Endometrium (tissue), 2 donors: Measurements from ENCODE around the gene NRCAM.

Experiments
- FAIRE-seq: peaks from 2 replicates; lab custom pipeline; 2012; peaks lifted over from hg19 to GRCh38; lab: Jason Lieb, UNC
- donor health status: control.
- donor health status: control.

NRCAM gene

DNA sequence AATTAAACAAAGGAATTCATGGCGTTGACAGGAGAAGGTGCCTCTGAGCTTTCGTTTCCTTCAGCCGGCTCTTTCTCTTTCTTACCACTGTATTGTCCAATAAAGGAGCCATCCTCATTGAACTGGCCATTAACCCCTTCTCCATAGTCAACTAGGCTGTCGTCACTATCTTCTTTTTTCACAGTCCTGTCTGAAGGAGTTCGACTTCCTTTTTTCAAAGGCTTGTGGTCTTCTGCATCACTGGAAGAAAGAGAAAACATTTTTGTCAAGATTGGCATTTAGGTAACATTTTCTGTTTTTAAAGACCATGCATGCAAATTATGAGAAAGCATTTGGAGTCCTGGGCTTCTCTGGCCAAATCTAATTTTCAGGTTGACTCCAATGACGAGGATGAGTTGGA lies 306.3 kb downstream of the NRCAM start:
- no peak for FAIRE-seq

DNA sequence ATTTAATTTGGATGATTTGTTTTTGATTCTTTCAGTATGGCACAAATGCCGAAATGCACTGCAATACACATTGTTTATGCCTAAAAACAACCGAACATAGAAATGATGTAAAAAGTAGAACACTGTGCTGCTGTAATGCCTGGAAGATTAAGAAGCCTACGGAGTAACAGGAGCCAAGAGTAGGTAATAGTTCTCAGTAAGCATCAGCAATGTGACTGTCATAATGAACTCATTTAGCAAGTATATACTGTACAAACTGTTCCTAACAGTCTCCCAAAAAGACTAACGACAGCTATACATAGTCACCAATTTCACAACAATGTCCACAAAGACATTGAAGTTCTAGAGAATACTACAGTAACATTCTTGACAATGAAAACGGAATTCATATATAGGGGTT lies 307.1 kb downstream of the NRCAM start:
- FAIRE-seq: no peak

DNA sequence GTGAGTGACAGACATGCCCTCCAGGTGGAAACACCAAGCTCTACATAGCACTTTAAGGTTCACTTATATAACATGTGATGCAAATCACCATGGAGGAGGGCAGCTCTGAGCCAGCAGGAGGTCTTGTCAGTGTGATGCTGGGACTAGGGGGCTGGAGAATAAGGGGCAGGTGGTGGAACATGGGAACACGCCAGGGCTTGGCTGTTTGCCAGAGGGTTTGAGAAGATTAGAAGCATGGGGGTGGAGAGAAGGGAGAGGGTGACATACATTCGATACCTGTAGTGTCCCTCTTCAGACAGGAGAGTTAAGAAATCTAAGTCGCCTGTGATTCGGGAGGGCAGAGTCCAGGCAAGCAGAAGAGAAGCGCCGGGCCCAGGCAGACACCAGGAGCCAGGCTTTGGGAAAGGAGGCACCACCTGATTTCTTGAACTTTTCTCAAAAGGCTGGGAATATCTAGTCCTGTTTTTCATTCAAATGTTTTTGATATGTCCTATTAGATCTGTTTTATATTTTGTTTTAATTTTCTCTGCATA lies 309.1 kb downstream of the NRCAM start:
- no peak for FAIRE-seq

DNA sequence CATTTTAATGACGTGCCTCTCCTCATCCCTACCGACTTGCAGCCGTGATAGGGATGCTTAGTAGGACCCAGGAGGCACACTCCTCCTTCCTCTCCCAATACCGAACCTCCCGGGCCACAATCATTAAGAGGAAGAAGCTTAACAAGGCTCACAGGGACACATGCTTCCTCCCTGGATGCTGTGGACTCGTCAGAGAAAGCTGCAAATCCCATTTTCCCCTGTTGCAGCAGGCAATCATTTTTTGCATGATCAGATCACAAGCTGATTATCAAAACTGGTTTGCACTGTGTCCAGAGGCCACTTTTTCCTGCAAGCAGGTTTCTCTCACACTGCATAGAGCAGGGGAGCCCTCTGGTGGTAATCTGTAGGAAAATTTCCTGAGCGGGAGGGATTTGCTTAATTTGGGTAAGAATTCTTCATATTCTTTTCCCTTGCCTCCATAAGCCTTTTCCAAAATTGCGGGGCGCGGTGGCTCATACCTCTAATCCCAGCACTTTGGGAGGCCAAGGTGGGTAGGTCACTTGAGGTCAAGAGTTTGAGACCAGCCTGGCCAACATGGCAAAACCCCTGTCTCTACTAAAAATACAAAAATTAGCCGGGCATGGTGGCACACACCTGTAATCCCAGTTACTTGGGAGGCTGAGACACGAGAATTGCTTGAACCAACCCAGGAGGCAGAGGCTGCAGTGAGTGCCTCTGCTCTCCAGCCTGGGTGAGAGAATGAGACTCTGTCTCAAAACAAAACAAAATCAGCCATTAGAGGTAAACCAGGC lies 310.0 kb downstream of the NRCAM start:
- FAIRE-seq: peak; percentile 37

DNA sequence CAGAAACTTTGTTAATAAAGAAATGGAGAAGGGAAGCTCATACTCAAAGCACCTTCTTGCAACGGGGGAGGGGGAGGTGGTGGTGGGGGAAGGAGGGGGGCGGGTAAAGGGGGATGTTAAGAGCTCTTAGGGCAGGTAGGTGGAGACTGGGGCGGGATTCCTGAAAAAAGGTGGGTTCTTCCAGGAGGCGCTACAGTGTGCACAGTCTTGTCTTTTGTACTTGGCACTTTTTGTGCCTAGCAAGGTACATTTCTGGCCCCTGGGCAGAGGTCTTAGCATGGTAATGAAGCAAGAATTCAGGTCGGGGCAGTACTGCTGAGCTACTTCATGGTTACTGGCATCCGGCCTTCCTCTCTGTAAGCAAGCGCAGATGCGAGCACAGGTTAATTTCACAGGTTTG lies 310.8 kb downstream of the NRCAM start:
- no peak for FAIRE-seq

DNA sequence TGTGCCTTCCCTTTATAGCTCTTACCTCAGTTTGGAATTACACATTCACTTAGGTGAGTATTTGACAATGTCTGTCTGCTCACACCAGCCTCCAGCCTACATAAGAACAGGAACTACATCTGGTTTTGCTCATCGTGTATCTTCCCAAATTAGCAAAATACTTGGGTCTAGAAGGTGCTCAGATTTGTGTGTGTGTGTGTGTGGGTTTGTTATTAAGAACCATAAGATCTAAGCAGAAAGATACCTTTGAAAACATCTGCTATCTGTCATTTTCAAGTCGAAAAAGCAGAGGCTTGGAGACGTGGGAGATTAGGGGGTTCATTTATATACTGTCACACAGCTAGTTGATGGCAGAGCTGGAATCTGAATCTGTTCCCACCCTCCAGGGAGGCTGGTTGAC lies 311.3 kb downstream of the NRCAM start:
- FAIRE-seq: no peak

DNA sequence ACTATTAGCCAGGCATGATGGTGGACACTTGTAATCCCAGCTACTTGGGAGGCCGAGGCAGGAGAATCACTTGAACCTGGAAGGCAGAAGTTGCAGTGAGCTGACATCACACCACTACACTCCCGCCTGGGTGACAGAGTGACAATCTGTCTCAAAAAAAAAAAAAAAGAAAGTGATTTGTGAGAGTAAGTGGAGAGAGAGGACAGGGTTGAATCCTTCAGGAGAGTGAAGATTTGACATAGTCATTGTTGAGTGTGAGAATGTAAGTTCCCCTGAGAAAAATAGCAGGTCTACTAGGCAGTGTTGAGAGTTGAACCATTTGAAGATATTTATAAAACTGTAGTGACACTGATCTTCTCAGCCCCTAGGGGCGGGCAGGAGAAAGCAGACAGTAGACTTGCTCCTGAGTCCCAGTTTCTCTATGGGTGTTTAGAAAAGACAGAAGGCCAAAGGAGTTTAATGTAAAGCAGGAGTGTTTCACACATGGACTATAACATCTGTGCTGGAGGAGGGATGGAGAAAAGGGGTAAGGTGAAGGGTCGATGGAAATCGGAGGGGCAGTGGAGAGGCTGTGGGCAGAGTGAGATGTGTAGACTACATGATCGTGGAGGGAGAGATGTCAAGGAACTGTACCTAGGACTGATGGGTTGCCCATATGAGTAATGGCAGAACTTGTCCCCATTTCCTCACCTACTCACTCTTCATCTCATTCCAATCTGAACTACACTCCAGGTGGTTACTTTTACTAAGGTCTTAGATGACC lies 312.4 kb downstream of the NRCAM start:
- FAIRE-seq: no peak

DNA sequence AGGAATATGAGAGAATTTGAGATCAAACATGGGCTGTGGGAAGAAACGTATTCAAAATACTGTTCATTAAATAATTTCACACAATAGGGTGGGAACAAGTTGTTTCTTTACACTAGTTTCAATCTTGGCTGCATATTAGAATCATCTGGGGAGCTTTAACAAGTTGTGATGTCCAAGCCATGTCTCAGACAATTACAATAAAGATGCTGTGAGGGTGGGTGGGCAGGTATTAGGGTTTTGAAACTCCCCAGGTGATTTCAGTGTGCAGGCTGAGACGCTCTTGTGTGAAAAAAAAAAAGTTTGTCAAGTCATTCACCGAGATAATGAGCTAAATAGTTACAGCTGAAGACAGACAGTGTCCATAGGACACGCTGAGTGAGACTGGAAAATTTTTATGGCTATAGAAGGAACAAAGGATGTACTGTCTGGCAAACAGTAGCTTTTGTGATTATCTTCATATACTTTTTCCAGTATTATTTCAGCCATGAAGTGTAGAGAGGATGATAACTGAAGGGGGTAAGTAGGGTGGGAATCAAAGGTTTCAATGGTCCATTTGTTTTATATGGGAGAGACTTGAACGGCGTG lies 313.5 kb downstream of the NRCAM start:
- FAIRE-seq: no peak

DNA sequence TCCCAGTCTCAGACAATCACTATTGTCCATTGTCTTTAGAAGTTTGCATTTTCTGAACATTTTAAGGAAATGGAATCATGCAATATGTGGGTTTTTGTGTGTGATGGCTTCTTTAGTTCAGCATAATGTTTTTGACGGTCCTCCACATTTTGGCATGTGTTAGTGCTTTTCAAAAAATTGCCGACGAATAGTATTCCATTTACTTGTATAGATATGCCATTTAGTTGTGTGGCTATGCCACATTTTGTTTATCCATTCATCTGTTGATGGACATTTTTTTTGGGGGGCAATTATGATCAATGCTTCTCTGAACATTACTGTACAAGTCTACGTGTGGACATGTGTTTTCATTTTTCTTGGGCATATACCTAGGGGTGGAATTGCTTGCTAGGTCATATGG lies 314.1 kb downstream of the NRCAM start:
- FAIRE-seq: no peak

DNA sequence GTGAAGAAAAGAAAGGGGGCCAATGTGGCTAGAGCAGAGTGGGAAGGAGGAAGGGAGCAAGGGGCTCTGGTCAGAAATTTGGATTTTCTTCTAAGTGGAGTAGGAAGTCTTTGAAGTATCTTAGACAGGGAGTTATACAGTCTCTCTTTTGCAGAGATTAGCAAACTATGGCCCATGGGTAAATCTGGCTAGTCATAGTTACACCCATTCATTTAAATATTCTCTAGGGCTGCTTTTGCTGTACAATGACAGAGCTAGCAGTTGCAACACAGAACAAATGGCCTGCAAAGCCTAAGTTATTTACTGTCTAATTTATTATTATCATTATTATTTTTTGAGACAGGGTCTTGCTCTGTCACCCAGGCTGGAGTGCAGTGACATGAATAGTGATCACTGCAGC lies 315.6 kb downstream of the NRCAM start:
- FAIRE-seq: no peak

DNA sequence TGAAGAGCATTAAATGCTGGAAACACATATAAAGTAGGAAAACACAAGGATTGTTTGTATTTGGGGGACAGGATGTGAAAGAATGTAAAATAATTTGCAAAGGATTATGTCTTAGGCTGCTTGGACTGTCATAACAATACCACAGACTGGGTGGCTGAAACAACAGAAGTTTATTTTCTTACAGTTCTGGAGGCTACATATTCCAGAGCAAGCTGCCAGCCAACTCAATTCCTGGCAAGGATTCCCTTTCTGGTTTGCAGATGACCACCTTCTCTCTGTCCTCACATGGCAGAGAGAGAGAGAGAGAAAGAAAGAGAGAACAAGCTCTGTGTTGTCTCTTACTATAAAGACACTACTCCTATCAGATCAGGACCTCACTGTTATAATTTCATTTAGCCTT lies 317.3 kb downstream of the NRCAM start:
- no peak for FAIRE-seq

DNA sequence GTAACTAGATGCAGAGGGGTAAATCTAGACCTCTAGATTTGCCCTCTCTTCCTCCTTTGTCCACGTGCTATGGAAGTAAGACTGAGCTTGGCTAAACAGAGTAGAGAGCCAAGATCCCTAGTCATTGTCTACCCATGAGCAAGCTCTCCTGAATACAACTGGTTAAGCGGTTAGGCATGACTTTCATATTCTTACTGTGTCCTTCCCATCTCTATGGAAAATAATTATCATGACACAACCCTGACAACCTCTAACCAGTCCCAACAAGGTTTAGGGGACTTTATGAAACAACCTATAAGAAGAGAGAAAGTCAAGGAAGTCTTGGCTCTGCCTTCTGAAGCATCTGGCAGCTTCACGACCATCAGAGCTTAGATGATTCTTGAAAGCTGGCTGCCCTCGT lies 318.2 kb downstream of the NRCAM start:
- no peak for FAIRE-seq

DNA sequence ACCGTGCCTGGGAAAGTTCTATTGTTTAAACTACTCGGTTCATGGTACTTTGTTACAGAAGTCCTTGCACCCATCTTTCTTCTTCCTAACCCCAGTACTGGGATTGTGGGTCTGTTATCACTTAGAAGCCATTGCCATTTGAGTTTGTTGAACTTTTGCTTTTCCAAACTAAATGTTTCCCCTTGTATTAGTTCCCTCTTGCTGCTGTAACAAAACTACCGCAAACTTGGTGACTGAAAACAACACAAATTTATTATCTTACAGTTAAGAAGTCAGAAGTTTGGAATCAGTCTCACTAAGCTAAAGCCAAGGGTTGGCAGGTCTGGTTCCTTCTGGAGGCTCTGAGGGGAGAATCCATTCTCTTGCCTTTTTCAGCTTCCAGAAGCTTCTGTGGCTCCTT lies 319.2 kb downstream of the NRCAM start:
- FAIRE-seq: no peak

DNA sequence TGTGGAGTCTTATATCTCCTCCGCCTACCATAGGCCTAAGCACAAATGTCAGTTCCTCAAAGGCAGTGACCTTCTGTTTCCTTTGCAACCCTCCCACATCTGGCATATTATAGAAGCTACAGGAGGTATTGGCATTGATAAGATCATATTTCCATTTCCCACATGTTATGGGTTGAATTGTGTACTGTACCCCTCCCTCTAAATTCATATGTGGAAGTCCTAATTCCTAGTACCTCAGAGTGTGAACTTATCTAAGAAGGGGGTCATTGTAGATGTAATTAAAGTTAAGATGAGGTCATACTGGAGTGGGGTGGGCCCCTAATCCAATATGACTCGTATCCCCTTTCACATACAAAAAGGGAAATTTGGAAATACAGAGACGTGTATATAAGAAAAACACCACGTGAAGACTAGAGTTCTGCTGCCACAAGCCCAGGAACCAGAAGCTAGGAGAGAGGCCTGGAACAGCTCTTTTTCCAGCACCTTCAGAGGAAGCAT lies 320.0 kb downstream of the NRCAM start:
- no peak for FAIRE-seq

DNA sequence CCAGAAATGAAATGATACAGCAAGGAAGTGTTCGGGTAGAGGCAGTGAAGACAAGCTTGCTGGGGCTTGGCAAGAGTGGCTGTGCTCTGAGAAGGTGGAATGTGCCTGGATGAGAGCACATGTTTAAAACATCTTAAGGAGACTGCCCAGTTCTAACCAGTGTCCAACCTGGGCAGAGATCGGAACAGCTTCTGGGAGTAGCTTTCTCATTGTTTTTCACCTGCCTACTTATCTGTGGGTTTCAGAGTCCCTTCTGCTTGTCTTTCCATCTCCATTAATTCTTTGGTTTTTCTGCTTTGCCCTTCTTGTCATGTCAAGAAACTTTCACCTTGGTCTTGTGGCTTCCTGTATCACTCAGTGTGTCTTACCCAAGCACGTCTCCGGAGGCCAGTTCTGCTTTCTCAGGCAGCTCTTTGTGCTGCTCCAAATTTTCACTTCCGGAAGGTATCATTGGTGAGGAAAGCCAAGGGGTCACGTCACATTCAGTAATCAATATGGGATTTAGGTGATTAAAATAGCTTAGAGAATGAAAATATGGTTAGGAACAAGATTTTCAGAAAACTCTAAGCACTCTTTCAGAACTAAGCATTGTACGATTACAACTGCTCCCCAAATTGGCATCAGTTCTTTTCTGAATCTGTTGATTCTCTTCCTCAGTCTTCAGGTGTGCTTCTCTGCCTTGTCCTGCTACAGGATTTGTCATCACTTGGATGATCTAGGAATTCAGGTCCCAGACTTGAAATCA lies 320.6 kb downstream of the NRCAM start:
- no peak for FAIRE-seq

DNA sequence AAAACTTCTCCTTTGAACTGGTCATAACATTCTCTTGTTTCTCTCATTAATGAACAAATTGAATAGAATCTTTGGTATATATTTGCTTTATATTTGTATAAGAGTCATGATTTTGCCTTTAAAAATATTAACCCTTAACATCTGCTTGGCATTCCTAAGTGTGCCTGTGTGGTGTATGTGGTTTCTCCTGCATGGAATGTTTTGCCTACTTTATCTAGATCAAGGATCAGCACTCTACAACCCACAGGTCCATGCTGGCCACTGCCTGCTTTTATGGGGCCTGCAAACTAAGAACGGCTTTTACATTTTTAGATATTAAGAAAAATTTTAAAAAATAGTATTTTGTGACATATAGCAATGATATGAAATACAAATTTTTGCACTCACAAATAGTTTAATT lies 321.8 kb downstream of the NRCAM start:
- no peak for FAIRE-seq

DNA sequence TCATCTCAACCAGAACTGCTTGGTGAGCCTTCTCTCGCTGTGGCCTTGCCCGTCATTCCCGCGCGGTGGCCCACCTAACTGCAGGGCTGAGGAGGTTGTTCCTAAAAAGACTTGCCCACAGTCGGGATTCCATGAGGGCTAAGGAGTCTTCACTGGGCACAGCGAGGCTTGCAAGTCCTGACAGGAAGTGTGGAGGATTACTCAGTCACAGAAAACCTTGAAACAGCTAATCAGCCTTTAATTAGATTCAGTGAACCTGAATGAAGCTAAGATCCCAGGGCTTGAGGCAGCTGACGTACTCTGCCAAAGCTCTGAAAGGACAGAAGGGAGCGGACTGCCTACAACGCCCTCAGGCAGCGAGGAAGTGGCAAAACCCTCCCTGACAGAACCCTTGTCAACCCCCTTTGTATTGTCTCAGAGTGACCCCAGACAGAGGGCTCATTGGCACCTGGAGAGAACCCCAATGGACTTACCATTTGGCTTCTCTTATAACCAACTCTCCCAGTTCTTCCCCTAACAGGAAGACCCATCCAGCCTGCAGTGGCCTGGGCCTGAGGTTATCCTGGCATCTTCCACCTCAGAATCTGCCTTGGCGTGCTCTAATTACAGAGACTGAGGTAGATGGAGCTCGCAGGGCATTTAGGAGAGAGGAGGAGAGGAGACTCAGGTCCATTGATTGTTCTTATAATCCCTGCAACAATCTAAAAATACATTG lies 323.5 kb downstream of the NRCAM start:
- no peak for FAIRE-seq

DNA sequence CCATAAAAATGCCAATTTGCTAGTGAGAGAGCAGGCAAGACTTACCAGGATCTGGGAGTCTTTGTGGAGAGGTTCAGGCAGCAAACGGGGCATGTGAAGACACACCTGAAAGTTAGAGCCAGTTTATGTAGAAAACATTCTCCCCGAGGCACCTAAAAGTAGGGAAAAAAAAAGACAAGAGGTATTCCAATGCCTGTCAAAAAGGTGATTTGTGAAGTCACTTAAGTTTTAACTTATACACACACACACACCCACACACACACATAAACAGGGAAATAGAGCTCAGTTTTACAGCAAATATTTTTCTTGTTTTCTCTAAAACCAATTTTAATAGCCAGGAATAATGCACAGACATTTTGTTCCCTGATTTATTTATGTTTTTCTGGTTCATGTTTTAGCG lies 326.0 kb downstream of the NRCAM start, which contains the start of gene LAMB4:
Gene LAMB4, minus strand, starts transcription at position 101 of the 400 bp plus-strand sequence. CDS start 7,197 bp downstream, outside the sequence.
- FAIRE-seq: no peak

DNA sequence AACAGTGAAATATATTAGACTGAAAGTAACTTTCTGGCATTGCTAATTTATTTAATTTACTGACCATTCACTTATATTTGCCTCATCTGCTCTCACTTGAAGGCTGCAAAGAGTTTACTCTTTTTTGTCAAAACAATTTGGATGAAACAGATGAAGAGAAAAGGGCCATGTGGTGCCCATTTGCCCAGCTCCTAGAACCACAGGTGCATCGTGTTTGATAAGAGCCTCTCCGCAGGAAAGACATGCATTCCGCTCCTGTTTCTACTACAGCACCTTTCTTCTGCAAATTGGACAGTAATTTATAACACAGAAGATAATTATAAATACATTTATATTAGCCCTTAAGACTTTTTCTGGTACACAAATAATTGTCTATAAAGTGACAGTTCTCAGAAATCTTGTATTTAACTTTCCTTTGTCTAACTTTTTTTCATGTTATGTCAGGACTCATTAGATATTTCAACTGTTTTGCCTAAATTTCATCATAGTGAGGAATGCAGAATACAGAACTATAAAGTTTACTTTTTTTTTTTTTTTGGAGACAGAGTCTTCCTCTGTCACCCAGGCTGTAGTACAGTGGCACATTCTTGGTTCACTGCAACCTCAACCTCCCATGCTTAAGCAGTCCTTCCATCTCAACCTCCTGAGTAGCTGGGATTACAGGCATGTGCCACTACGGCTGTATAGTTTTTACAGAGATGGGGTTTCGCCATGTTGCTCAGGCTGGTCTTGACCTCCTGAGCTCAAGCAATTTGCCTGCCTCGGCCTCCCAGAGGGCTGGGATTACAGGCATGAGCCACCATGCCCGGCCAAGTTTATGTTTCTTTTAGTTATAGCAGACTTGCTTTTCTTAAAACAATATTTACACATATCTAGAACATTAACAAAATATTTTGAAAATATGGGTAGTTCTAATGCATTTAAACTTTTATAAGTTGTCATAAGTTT lies 326.9 kb downstream of the NRCAM start:
- peak; percentile 15 for FAIRE-seq

DNA sequence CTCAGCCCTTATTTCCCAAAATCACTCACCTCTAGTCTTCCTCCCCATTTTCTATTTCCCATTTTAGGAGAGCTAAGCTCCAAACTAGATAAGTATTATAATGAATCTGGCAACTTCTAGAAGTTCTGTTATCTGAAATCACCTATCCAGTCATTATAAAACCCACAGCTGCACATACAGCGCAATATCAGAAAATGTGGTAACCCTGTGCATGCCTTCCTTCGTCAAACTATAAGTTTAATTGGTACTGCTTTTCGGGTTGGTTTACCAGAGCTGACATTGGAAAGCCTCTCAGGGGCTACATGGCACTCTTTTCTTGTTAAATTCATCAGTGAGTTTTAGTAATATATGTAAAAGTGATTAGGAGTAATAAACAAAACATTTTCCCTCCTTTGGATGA lies 327.7 kb downstream of the NRCAM start:
- FAIRE-seq: no peak
